BLaER1 (cell line): ENCODE results near the gene OBSCN.

Source experiments
- H3K27ac ChIP-seq: shearing (Covaris generic); formaldehyde crosslinking; 2 replicates; pipeline ENCODE4 v1.8.1; 2022
- H3K27me3 ChIP-seq: shearing (Covaris generic); formaldehyde crosslinking; 2 replicates; pipeline ENCODE4 v1.8.1; 2022
- H3K36me3 ChIP-seq: shearing (Covaris generic); formaldehyde crosslinking; 2 replicates; pipeline ENCODE4 v1.8.1; 2022
- H3K4me1 ChIP-seq: shearing (Covaris generic); formaldehyde crosslinking; 2 replicates; pipeline ENCODE4 v1.8.1; 2022
- H3K4me2 ChIP-seq: shearing (Covaris generic); formaldehyde crosslinking; 2 replicates; pipeline ENCODE4 v1.8.1; 2022
- H3K4me3 ChIP-seq: shearing (Covaris generic); formaldehyde crosslinking; 2 replicates; pipeline ENCODE4 v1.8.1; 2022
- H3K9ac ChIP-seq: shearing (Covaris generic); formaldehyde crosslinking; 2 replicates; pipeline ENCODE4 v1.8.1; 2022
- H3K9me3 ChIP-seq: shearing (Covaris generic); formaldehyde crosslinking; 2 replicates; pipeline ENCODE4 v1.8.1; 2022
- H4K20me1 ChIP-seq: shearing (Covaris generic); formaldehyde crosslinking; 2 replicates; pipeline ENCODE4 v1.8.1; 2022
- Cebpa-rat ChIP-seq: shearing (Covaris generic); IDR thresholded peaks from 2 replicates; pipeline ENCODE4 v1.8.1; 2022

OBSCN gene

GRCh38 chr1:228306275-228307217, 98.7 kb downstream of the OBSCN start:
- peaks cover 12% of the 10 kb centered on the region for H3K4me1 ChIP-seq
- H3K9me3 ChIP-seq = peaks cover 27% of the 10 kb centered on the region
- peak overlapping the region; percentile 32 for H3K4me2 ChIP-seq
- no peak overlapping the region for H3K9ac ChIP-seq
- H4K20me1 ChIP-seq = no peaks in the 10 kb centered on the region
- no peak overlapping the region for H3K27ac ChIP-seq
- TF ChIP-seq Cebpa-rat = no peak
- no peaks in the 10 kb centered on the region for H3K27me3 ChIP-seq
- no peak overlapping the region for H3K4me3 ChIP-seq
- peaks cover 45% of the 10 kb centered on the region for H3K36me3 ChIP-seq

GRCh38 chr1:228307218-228308023, 99.6 kb downstream of the OBSCN start:
- no peak for TF ChIP-seq Cebpa-rat
- Histone ChIP-seq H3K9me3 (peaks cover 27% of the 10 kb centered on the region), H3K4me3 (no peak overlapping the region), H3K27me3 (no peaks in the 10 kb centered on the region), H3K9ac (no peak overlapping the region), H3K4me2 (peak overlapping the region; percentile 32), H3K4me1 (peaks cover 12% of the 10 kb centered on the region), H3K36me3 (peaks cover 46% of the 10 kb centered on the region), H3K27ac (no peak overlapping the region), H4K20me1 (no peaks in the 10 kb centered on the region)

- Histone ChIP-seq H3K9me3 (peaks cover 27% of the 10 kb centered on the region), H3K9ac (no peak overlapping the region), H3K27ac (no peak overlapping the region), H3K4me3 (no peak overlapping the region), H3K4me2 (no peak overlapping the region), H3K27me3 (no peaks in the 10 kb centered on the region), H3K36me3 (peaks cover 44% of the 10 kb centered on the region), H4K20me1 (no peaks in the 10 kb centered on the region), H3K4me1 (peaks cover 12% of the 10 kb centered on the region)
- no peak for TF ChIP-seq Cebpa-rat
Measured at GRCh38 chr1:228308085-228308601, 100.3 kb downstream of the OBSCN start.

- peaks cover 27% of the 10 kb centered on the region for H3K9me3 ChIP-seq
- peaks cover 12% of the 10 kb centered on the region for H3K4me1 ChIP-seq
- no peak overlapping the region for H3K4me3 ChIP-seq
- H4K20me1 ChIP-seq = no peaks in the 10 kb centered on the region
- no peaks in the 10 kb centered on the region for H3K27me3 ChIP-seq
- no peak overlapping the region for H3K4me2 ChIP-seq
- H3K36me3 ChIP-seq = peaks cover 38% of the 10 kb centered on the region; the same call in 1 of the 2 replicates
- TF ChIP-seq Cebpa-rat = no peak
- no peak overlapping the region for H3K27ac ChIP-seq
- H3K9ac ChIP-seq = no peak overlapping the region
Measured at GRCh38 chr1:228308628-228309325, 100.9 kb downstream of the OBSCN start.

- Histone ChIP-seq H3K9me3 (peaks cover 27% of the 10 kb centered on the region), H3K36me3 (peaks cover 32% of the 10 kb centered on the region; the same call in 1 of the 2 replicates), H3K9ac (no peak overlapping the region), H3K4me3 (no peak overlapping the region), H4K20me1 (no peaks in the 10 kb centered on the region), H3K4me1 (peaks cover 12% of the 10 kb centered on the region), H3K4me2 (no peak overlapping the region), H3K27me3 (no peaks in the 10 kb centered on the region), H3K27ac (no peak overlapping the region)
- no peak for TF ChIP-seq Cebpa-rat
Measured at GRCh38 chr1:228309326-228310067, 101.7 kb downstream of the OBSCN start.

- Histone ChIP-seq H3K4me1 (peaks cover 12% of the 10 kb centered on the region), H3K4me3 (no peak overlapping the region), H3K27me3 (no peaks in the 10 kb centered on the region), H3K4me2 (no peak overlapping the region), H4K20me1 (no peaks in the 10 kb centered on the region), H3K9me3 (peaks cover 27% of the 10 kb centered on the region), H3K9ac (no peak overlapping the region), H3K36me3 (peaks cover 32% of the 10 kb centered on the region; the same call in 1 of the 2 replicates), H3K27ac (no peak overlapping the region)
- no peak for TF ChIP-seq Cebpa-rat
Measured at GRCh38 chr1:228310162-228310792, 102.4 kb downstream of the OBSCN start.

- no peak for TF ChIP-seq Cebpa-rat
- Histone ChIP-seq H3K27ac (no peak overlapping the region), H3K36me3 (peaks cover 32% of the 10 kb centered on the region; the same call in 1 of the 2 replicates)
Measured at GRCh38 chr1:228311091-228311490, 103.2 kb downstream of the OBSCN start.

GRCh38 chr1:228312136-228312764, 104.4 kb downstream of the OBSCN start:
- H4K20me1 ChIP-seq = no peaks in the 10 kb centered on the region
- H3K4me3 ChIP-seq = no peak overlapping the region
- H3K9ac ChIP-seq = no peak overlapping the region
- no peak for TF ChIP-seq Cebpa-rat
- no peak overlapping the region for H3K27ac ChIP-seq
- peaks cover 27% of the 10 kb centered on the region for H3K9me3 ChIP-seq
- H3K36me3 ChIP-seq = peaks cover 44% of the 10 kb centered on the region; the same call in 1 of the 2 replicates
- no peaks in the 10 kb centered on the region for H3K27me3 ChIP-seq
- peaks cover 2% of the 10 kb centered on the region for H3K4me1 ChIP-seq
- H3K4me2 ChIP-seq = no peak overlapping the region

More at GRCh38 chr1:228311091-228311490, 103.2 kb downstream of the OBSCN start:
- no peak overlapping the region for H3K4me2 ChIP-seq
- no peaks in the 10 kb centered on the region for H3K27me3 ChIP-seq
- peaks cover 12% of the 10 kb centered on the region for H3K4me1 ChIP-seq
- H3K4me3 ChIP-seq = no peak overlapping the region
- peaks cover 27% of the 10 kb centered on the region for H3K9me3 ChIP-seq
- no peaks in the 10 kb centered on the region for H4K20me1 ChIP-seq
- no peak overlapping the region for H3K9ac ChIP-seq
